Stomach (tissue), 4 donors: ENCODE data around the gene DLGAP1.

ENCODE experiments used
- EP300 ChIP-seq: sonication (generic); formaldehyde crosslinking; IDR thresholded peaks from one replicate; pipeline ENCODE4 v1.6.1; 2017; ENCODE audit warnings: antibody characterized with exemption
- POLR2A ChIP-seq, 4 donors: fragments of 450-650 bp; IDR thresholded peaks; one replicate each; pipeline ENCODE4 v1.6.1; 2016; ENCODE audit warnings: antibody characterized with exemption in 4 of 4, control low read depth in 2 of 4, mild to moderate bottlenecking in 1 of 4, moderate library complexity in 1 of 4
- TF ChIP-seq, protein P1 (sequence below), 7 experiments: fragments of 450-650 bp in 4 of 7; fragments of 200-600 bp in 3 of 7; sonication (generic) in 3 of 7; IDR thresholded peaks; one replicate each; pipeline ENCODE4 v1.5.1; 2016 to 2019; ENCODE audit warnings: antibody characterized with exemption in 7 of 7, control low read depth in 2 of 7, mild to moderate bottlenecking in 1 of 7

DNA sequence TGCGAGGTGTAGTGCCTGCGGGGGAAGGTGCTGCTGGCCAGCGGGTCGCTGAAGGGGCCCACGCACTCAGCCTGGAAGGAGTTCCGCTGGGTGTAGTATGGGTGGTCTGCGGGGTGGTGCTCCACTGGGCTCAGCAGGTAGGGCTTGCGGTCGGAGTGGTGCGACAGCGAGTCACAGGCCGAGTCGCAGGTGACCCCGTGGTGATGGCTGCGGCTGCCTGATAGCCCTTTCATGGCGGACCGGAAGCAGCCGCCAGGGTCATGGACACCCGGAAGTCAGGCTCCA lies 575.3 kb downstream of the DLGAP1 start:
- TF ChIP-seq, protein P1, sequence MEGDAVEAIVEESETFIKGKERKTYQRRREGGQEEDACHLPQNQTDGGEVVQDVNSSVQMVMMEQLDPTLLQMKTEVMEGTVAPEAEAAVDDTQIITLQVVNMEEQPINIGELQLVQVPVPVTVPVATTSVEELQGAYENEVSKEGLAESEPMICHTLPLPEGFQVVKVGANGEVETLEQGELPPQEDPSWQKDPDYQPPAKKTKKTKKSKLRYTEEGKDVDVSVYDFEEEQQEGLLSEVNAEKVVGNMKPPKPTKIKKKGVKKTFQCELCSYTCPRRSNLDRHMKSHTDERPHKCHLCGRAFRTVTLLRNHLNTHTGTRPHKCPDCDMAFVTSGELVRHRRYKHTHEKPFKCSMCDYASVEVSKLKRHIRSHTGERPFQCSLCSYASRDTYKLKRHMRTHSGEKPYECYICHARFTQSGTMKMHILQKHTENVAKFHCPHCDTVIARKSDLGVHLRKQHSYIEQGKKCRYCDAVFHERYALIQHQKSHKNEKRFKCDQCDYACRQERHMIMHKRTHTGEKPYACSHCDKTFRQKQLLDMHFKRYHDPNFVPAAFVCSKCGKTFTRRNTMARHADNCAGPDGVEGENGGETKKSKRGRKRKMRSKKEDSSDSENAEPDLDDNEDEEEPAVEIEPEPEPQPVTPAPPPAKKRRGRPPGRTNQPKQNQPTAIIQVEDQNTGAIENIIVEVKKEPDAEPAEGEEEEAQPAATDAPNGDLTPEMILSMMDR (IDR thresholded peaks at IDR 0.05): no peak
- no peak for TF ChIP-seq POLR2A (IDR thresholded peaks at IDR 0.05)
- TF ChIP-seq EP300: no peak
